GM18519 (cell line): Measurements from ENCODE around the gene IZUMO1.
"Not testable (repeated sequence)": the region's sequence is repeated elsewhere in the genome, so short reads cannot be mapped to it uniquely, and the experiment has no call there.

Source experiments
- ATAC-seq: cut with Tn5 transposase; IDR thresholded peaks from one replicate; pipeline ENCODE4 v1.9.1; 2021; ENCODE audit warnings: mild to moderate bottlenecking, moderate library complexity; ENCODE audit not compliant: unreplicated experiment, low FRiP score

The IZUMO1 gene

DNA sequence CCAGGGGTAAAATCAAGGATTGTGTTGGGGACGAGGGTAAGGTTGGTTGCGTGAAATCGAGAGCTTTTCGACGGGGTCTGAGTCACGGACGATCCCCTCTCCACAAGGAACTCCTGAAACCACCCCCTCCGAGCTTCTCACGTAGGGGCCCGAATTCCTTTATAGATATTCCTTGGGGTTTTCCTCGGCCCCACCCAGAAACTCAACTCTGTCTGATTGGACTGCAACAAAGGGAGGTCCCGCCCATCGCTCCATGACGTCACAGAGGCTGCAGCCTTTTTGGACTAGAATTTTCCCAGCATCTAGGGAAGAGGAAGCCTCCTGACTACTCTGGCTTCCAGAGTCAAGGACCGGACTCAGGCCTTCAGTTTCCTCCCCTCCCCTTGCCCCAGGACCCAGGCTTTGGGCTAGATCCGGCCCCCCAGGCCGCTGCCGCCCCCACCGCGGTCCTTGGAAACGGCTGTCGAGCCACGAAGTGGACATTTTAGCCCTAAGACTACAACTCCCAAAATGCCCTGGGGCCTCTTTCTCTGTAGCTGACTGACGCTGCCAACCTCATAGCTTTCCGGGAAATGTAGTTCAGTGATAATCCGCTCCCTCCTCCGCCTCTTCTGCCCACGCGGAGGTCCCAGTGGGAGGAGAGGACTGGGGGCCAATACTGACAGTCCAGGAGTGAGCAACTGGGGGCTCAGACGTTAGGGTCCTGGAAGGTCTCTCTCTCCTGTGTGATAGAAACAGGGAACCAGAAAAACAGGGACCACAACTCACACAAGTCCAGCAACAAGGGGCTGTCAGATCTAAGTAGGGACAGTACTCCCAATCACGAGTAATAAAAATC is at the start of gene IZUMO1:
IZUMO1 (minus strand) TSS at position 172 of the 838 bp plus-strand sequence. CDS start 1,050 bp downstream, outside the sequence.
- no peak for ATAC-seq

GRCh38 chr19:48795685-48796070 is 49.0 kb upstream of the IZUMO1 start:
- ATAC-seq = no peak

DNA sequence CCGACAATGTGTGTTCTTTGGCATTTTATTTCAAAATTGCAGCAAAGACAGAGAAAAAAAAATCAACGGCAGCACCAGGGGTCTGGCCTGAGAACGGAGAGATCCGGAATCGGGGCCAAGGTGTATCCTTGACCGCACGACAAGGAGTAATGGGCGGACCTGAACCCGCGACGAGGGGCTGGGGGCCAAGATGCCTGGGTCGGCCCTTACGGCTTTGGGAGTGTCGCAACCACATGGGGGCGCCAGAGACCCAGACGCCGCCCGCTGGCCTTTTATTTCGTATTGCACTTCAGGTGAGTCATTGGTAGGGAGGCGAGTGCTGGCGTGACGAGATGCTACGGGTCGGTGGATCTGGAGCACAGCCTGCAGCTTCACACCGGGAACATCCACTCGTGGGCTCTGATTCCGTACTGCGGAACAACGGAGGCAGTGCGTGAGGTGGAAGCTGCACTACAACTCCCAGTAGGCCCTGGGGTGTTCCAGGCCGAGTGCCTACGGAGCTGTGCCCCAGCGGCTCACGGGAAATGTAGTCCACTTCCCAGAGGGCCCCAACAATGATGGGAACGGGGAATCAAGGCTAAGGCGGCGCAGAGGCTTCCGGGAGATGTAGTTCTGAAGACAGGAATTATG is 48.5 kb upstream of the IZUMO1 start:
- ATAC-seq = no peak

DNA sequence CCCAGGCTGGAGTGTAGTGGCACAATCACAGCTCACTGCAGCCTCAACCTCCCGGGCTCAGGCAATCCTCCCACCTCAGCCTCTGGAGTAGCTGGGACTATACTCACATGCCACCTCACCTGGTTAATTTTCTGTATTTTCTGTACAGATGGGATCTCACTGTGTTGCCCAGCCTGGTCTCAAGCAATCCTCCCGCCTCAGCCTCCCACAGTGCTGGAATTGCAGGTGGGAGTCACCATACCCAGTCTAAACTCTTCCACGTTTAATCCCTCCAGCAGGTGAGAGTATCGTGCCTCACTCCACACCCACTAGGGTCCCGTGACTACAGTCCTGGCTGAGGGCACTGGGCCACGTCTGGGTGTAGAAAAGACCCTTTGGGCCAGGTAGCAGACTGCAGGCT is 47.6 kb upstream of the IZUMO1 start:
- ATAC-seq = no peak

GRCh38 chr19:48793271-48793670 is 46.6 kb upstream of the IZUMO1 start:
- no peak for ATAC-seq

- ATAC-seq = not testable (repeated sequence)
Observed at GRCh38 chr19:48787331-48787730, 40.6 kb upstream of the IZUMO1 start.

DNA sequence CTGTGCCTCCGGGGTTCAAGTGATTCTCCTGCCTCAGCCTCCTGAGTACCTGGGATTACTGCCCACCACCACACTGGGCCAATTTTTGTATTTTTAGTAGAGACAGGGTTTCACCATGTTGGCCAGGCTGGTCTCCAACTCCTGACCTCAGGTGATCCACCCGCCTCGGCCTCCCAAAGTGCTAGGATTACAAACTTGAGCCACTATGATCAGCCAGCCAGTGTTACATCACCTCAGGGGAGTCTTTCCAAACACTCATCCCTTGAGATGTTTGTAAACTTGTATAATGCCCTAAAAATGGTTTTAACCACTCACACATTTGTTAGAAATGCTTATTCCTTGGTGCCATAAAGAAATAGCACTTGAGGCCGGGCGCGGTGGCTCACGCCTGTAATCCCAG is 39.7 kb upstream of the IZUMO1 start:
- ATAC-seq = not testable (repeated sequence)

DNA sequence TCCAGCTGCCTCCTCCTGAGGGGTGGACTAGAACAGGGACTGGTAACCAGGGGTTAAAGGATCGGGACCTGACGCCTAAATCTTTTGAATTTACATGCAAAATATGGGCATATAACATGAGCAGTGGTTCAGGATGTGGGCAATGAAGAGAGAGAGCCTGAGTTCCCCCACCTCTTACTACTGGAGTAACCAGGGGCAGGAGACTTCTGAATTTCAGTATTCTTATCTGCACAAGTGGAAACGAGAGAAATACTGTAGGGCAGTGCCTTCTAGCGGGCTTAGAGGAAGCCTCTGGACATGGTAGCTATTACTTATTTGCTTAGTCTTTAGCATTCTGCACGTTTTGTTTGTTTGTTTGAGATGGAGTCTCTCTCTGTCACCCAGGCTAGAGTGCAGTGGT is 37.8 kb upstream of the IZUMO1 start:
- ATAC-seq = no peak

GRCh38 chr19:48780631-48781391 is 34.1 kb upstream of the IZUMO1 start:
- no peak for ATAC-seq

DNA sequence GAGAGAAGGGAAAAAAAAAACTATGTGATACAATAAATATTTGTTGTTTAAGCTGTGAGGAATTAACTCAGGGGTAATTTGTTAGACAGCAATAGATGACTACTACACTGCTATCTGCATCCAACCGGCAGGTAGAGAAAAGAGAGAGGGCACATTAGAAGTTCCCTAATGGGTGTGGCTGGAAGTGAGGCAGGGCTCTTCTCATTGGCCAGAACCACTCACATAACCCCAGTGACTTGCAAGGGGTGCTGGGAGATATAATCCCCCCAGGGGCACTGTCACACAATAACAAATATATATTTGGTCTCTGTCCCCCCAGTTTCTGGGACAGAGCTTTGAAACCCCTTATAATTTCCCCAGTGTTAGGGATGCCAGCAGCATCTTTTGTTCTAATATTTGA is 32.9 kb upstream of the IZUMO1 start:
- ATAC-seq = no peak

GRCh38 chr19:48777720-48778119 is 31.0 kb upstream of the IZUMO1 start:
- no peak for ATAC-seq

DNA sequence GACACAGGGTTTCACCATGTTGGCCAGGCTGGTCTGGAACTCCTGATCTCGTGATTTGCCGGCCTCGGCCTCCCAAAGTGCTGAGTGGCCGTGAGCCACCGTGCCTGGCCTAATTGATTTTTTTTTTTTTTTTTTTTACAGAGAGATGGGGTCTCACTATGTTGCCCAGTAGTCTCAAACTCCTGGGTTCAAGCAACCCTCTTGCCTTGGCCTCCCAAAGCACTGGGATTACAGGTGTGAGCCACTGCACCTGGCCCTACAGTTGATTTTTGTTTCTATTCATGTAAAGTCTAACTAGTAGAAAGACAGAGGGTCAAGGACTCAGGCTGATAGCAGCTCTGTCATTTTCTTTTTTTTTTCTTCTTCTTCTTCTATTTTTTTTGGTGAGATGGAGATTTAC is 30.4 kb upstream of the IZUMO1 start:
- ATAC-seq = no peak

- ATAC-seq = no peak
Observed at GRCh38 chr19:48772503-48772953, 25.8 kb upstream of the IZUMO1 start.

DNA sequence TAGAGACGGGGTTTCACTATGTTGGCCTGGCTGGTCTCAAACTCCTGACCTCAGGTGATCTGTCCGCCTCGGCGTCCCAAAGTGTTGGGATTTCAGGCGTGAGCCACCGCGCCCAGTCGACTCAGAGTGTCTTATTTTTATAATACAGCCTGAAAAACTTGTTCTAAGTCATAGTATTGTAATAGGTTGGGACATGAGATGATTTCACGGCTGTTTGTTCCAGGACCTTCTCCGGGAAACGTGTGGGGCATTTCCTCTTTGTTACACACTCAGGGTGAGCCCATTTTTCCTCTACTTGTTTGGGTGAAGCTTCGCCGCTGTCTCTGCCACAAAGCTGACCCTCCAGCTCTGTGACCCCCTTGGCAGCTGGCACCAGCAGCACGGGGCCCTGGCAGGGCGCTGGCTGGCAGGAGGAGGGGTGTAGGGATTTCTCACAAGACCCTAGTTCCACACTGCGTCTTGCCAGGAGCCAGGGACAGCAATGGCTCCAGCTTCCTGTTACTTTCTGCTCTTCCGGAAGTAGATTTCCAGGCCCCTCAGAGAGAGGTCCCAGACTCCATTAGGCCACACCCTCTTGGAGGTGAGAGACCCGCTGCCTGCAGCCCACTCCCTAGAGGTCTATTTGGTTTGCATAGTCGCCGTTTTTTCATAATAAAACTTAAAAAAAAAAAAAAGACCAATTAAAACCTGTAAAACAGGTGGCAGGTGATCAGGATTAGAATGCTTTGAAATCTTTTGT is 24.2 kb upstream of the IZUMO1 start:
- no peak for ATAC-seq

DNA sequence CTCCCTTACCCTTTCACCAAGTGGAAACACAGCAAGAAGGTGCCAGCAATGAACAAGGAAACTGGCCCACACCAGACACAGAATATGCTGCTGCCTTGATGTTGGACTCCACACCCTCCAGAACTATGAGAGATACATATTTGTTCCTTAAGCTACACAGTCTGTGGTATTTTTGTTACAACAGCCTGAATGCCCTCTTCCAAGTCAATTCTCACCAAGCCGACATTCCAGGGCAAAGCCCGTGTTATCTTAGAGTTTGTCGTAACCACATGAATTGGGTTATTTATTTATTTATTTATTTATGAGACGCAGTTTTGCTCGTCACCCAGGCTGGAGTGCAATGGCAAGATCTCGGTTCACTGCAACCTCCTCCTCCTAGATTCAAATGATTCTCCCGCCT is 23.6 kb upstream of the IZUMO1 start:
- no peak for ATAC-seq

GRCh38 chr19:48768994-48769713 is 22.4 kb upstream of the IZUMO1 start:
- no peak for ATAC-seq

- ATAC-seq = not testable (repeated sequence)
Observed at GRCh38 chr19:48768171-48768753, 21.6 kb upstream of the IZUMO1 start.

- not testable (repeated sequence) for ATAC-seq
Observed at GRCh38 chr19:48765816-48766215, 19.1 kb upstream of the IZUMO1 start.

DNA sequence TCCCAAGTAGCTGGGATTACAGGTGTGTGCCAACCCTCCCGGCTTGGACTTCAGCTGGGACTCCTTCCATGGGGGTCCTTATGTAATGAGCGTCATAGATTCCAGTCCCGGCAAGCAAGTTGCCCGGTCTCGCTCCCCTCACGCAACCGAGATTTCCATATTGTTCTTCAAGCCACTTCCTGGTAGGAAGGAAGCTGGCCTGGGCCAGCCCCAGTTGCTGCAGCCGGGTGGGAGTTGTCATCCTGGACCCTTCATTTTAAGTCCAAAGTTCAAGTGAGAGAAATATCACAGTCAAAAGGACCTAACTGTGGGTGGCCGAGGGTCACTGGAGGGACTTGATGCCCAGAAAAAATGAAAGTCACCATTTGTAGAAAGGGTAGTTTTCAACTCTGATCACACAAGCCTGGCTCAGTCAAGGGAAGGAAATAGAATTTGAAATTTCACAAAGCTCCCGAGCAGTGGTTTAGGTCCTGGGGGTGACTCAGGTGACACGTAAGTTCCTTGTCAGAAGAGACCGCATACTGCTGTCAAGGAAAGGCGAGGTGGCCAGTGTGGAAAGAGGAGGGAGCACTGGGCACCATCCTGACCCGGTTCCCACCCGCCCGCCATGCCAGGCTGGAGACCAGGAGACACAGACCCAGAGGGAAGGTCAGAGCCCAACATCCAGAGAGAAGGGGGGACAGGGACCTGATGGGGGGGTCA is 13.9 kb upstream of the IZUMO1 start:
- no peak for ATAC-seq
